ENCODE measurements around the gene RFX1. TPM values are rescaled to one million over a fixed set of nuclear protein-coding genes. Genes with fewer than 3 reads are reported as not detected.

Gene RFX1
- total RNA-seq, 4 donors from 2014 or later: 2.7 to 7.2 (median 4.4) TPM

- in situ Hi-C loops (cut with MboI; ENCODE audit: low sequenced_read_pairs in 4 of 4) (no loop called here), intact Hi-C loops (cut with DNase I; ENCODE audit: low total_unique reads) (no loop called here)
- Histone ChIP-seq H3K27ac (no peak overlapping the region), H3K36me3 (no peaks in the 10 kb centered on the region), H3K27me3 (peaks cover 0 to 8% (median 4%) of the 10 kb centered on the region in 3 donors), H3K9me3 (no peaks in the 10 kb centered on the region), H3K4me1 (no peaks in the 10 kb centered on the region), H3K4me3 (no peak overlapping the region)
- DNase-seq (no peak), ATAC-seq (no peak)
- TF ChIP-seq CTCF (IDR thresholded peaks at IDR 0.05 in 4 of 5, conservative IDR thresholded peaks at IDR 0.05 in 1 of 5): no peak
These were observed 64.0 kb downstream of the RFX1 start for GRCh38 chr19:13942023-13942684.

GRCh38 chr19:13938301-13939064 lies 67.6 kb downstream of the RFX1 start, which contains the start of gene PODNL1:
PODNL1 (minus strand) TSS chr19:13938417; CDS start chr19:13938181, 236 bp downstream.
- Histone ChIP-seq H3K4me1 (no peaks in the 10 kb centered on the region), H3K27me3 (peaks cover 7 to 15% (median 11%) of the 10 kb centered on the region in 3 donors), H3K9me3 (no peaks in the 10 kb centered on the region), H3K27ac (no peak within 1 kb of the TSS), H3K36me3 (no peaks in the 10 kb centered on the region), H3K4me3 (no peak within 1 kb of the TSS)
- DNase-seq: no peak
- intact Hi-C loops (cut with DNase I; ENCODE audit: low total_unique reads) (no loop called here), in situ Hi-C loops (cut with MboI; ENCODE audit: low sequenced_read_pairs in 4 of 4) (no loop called here)
- ATAC-seq: no peak
- TF ChIP-seq POLR2A (IDR thresholded peaks at IDR 0.05): no peak
- TF ChIP-seq CTCF (IDR thresholded peaks at IDR 0.05 in 4 of 5, conservative IDR thresholded peaks at IDR 0.05 in 1 of 5): no peak

GRCh38 chr19:13937479-13938300 lies 68.4 kb downstream of the RFX1 start:
- Histone ChIP-seq H3K4me1 (no peaks in the 10 kb centered on the region), H3K27ac (no peak overlapping the region), H3K36me3 (no peaks in the 10 kb centered on the region), H3K4me3 (no peak overlapping the region), H3K9me3 (no peaks in the 10 kb centered on the region), H3K27me3 (peaks cover 7 to 15% (median 11%) of the 10 kb centered on the region in 3 donors)
- intact Hi-C loops (cut with DNase I; ENCODE audit: low total_unique reads) (no loop called here), in situ Hi-C loops (cut with MboI; ENCODE audit: low sequenced_read_pairs in 4 of 4) (no loop called here)
- DNase-seq (no peak), ATAC-seq (no peak)
- TF ChIP-seq POLR2A (IDR thresholded peaks at IDR 0.05): no peak
- no peak for TF ChIP-seq CTCF (IDR thresholded peaks at IDR 0.05 in 4 of 5, conservative IDR thresholded peaks at IDR 0.05 in 1 of 5)

GRCh38 chr19:13935765-13936510 lies 70.2 kb downstream of the RFX1 start:
- DNase-seq (no peak), ATAC-seq (no peak)
- H3K27me3 ChIP-seq: peaks cover 7 to 15% (median 11%) of the 10 kb centered on the region in 3 donors
- no peak for TF ChIP-seq CTCF (IDR thresholded peaks at IDR 0.05 in 4 of 5, conservative IDR thresholded peaks at IDR 0.05 in 1 of 5)
- no peak for TF ChIP-seq POLR2A (IDR thresholded peaks at IDR 0.05)
- no peak overlapping the region for H3K4me3 ChIP-seq
- H3K9me3 ChIP-seq: no peaks in the 10 kb centered on the region
- in situ Hi-C loops (cut with MboI; ENCODE audit: low sequenced_read_pairs in 4 of 4): no loop called here
- no peaks in the 10 kb centered on the region for H3K4me1 ChIP-seq
- H3K27ac ChIP-seq: no peak overlapping the region
- intact Hi-C loops (cut with DNase I; ENCODE audit: low total_unique reads): no loop called here
- H3K36me3 ChIP-seq: no peaks in the 10 kb centered on the region

Data from gastrocnemius medialis (tissue), 4 donors.